ENCODE measurements around the gene CALM1. TPM values are rescaled to one million over a fixed set of nuclear protein-coding genes. Genes with fewer than 3 reads are reported as not detected.

Gene CALM1
- total RNA-seq, 2 experiments from 2014 or later, result 960 to 975 TPM

DNA sequence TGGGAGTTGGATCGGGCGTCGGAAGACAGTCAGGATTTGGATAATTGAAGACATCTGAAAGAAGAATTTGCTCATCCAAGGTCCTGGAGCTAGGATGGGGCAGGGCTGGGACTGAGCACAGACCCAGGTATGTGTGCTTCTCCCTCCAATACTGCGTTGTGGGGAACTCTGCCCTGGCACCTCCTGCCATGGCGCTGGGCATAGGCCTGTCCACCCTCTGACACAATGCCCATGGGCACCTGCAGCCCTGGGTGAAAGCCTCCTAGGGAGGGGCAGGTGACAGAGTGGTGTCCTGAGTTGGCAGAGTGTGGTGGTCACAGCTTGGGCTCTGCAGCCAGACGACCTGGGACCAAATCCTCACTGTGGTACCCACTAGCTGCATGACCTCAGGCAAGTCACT is 53.3 kb downstream of the CALM1 start:
- H3K36me3 ChIP-seq (ENCODE audit: insufficient read depth, low read length), result no peaks in the 10 kb centered on the region
- no peaks in the 10 kb centered on the region for H3K27me3 ChIP-seq (ENCODE audit: control insufficient read depth in 1 of 2, insufficient read depth in 2 of 2, low read length in 2 of 2)
- Mint-ChIP-seq H3K4me1 (ENCODE audit: low read depth) (no peaks in the 10 kb centered on the region), H3K9me3 (peaks cover 2% of the 10 kb centered on the region), H3K36me3 (ENCODE audit: low read depth) (no peaks in the 10 kb centered on the region), H3K27ac (no peak overlapping the region), H3K27me3 (no peaks in the 10 kb centered on the region), H3K4me3 (no peak overlapping the region)
- ChIA-PET CTCF (no interaction called here), POLR2A (no interaction called here)
- TF ChIP-seq, protein P1, sequence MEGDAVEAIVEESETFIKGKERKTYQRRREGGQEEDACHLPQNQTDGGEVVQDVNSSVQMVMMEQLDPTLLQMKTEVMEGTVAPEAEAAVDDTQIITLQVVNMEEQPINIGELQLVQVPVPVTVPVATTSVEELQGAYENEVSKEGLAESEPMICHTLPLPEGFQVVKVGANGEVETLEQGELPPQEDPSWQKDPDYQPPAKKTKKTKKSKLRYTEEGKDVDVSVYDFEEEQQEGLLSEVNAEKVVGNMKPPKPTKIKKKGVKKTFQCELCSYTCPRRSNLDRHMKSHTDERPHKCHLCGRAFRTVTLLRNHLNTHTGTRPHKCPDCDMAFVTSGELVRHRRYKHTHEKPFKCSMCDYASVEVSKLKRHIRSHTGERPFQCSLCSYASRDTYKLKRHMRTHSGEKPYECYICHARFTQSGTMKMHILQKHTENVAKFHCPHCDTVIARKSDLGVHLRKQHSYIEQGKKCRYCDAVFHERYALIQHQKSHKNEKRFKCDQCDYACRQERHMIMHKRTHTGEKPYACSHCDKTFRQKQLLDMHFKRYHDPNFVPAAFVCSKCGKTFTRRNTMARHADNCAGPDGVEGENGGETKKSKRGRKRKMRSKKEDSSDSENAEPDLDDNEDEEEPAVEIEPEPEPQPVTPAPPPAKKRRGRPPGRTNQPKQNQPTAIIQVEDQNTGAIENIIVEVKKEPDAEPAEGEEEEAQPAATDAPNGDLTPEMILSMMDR (IDR thresholded peaks at IDR 0.05), result no peak
- no peak overlapping the region for H3K27ac ChIP-seq (ENCODE audit: low read depth in 1 of 2, low read length in 2 of 2)
- H3K4me1 ChIP-seq (ENCODE audit: insufficient read depth, low read length), result peaks cover 13% of the 10 kb centered on the region
- no peak for ATAC-seq (ENCODE audit: poor library complexity)
- H3K4me3 ChIP-seq (ENCODE audit: low read length), result no peak overlapping the region
- intact Hi-C loops (cut with DNase I, micrococcal nuclease), result no loop called here
- peaks cover 0 to 10% of the 10 kb centered on the region in 2 experiments for H3K9me3 ChIP-seq (ENCODE audit: control insufficient read depth in 1 of 2, insufficient read depth in 1 of 2, low read length in 2 of 2)
- no peak for DNase-seq

DNA sequence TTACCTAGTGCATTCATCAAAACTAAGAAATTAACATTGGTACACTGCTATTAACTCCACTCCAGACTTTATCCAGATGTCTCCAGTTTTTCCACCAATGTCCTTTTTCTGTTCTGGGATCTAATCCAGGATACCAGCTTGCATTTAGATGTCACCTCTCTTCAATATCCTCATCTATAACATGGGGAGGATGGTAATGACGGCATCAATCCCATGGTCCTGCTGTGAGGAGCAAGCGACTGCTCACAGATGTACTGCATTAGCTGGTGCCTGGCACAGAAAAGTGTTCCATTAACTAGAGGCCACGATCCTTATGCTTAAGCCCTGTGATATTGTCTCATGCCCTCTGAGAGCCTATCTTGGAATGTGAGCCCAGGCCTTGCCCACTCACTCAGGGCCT is 53.8 kb downstream of the CALM1 start:
- no peaks in the 10 kb centered on the region for H3K4me1 Mint-ChIP-seq (ENCODE audit: low read depth)
- ChIA-PET POLR2A (no interaction called here), CTCF (no interaction called here)
- no peak overlapping the region for H3K27ac Mint-ChIP-seq
- no peak for DNase-seq
- Histone ChIP-seq H3K9me3 (ENCODE audit: control insufficient read depth in 1 of 2, insufficient read depth in 1 of 2, low read length in 2 of 2) (peaks cover 0 to 10% of the 10 kb centered on the region in 2 experiments), H3K27ac (ENCODE audit: low read depth in 1 of 2, low read length in 2 of 2) (no peak overlapping the region), H3K27me3 (ENCODE audit: control insufficient read depth in 1 of 2, insufficient read depth in 2 of 2, low read length in 2 of 2) (no peaks in the 10 kb centered on the region), H3K4me3 (ENCODE audit: low read length) (no peak overlapping the region), H3K4me1 (ENCODE audit: insufficient read depth, low read length) (peaks cover 13% of the 10 kb centered on the region), H3K36me3 (ENCODE audit: insufficient read depth, low read length) (no peaks in the 10 kb centered on the region)
- no peaks in the 10 kb centered on the region for H3K27me3 Mint-ChIP-seq
- peaks cover 2% of the 10 kb centered on the region for H3K9me3 Mint-ChIP-seq
- H3K4me3 Mint-ChIP-seq, result no peak overlapping the region
- no peaks in the 10 kb centered on the region for H3K36me3 Mint-ChIP-seq (ENCODE audit: low read depth)
- ATAC-seq (ENCODE audit: poor library complexity), result no peak
- TF ChIP-seq, protein P1 (IDR thresholded peaks at IDR 0.05), result no peak
- intact Hi-C loops (cut with DNase I, micrococcal nuclease), result no loop called here

DNA sequence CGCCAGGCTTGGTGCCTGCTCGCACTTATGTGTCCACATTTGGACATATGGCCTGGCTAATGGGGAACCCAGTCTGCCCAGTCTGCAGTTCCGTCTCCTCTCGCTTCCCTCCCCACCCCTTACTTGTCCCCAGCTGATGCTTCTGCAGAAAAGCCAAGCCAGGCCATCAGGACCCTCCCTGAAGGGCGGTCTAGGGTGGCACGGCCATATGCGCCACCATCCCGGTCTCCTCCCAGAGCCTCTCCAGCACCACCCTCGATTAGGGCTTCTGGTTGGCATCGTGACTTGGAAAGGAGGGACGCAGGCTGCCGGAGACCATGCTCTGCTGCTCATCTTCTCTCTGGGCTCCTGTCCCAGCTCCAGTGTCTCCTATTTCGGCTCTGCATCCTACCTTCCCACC is 54.6 kb downstream of the CALM1 start:
- ChIA-PET CTCF (no interaction called here), POLR2A (no interaction called here)
- no peaks in the 10 kb centered on the region for H3K27me3 ChIP-seq (ENCODE audit: control insufficient read depth in 1 of 2, insufficient read depth in 2 of 2, low read length in 2 of 2)
- TF ChIP-seq, protein P1 (IDR thresholded peaks at IDR 0.05), result no peak
- intact Hi-C loops (cut with DNase I, micrococcal nuclease), result no loop called here
- H3K4me1 ChIP-seq (ENCODE audit: insufficient read depth, low read length), result peaks cover 13% of the 10 kb centered on the region
- no peaks in the 10 kb centered on the region for H3K36me3 Mint-ChIP-seq (ENCODE audit: low read depth)
- H3K4me3 ChIP-seq (ENCODE audit: low read length), result no peak overlapping the region
- no peak for ATAC-seq (ENCODE audit: poor library complexity)
- H3K9me3 ChIP-seq (ENCODE audit: control insufficient read depth in 1 of 2, insufficient read depth in 1 of 2, low read length in 2 of 2), result peaks cover 0 to 10% of the 10 kb centered on the region in 2 experiments
- no peaks in the 10 kb centered on the region for H3K27me3 Mint-ChIP-seq
- no peak overlapping the region for H3K27ac Mint-ChIP-seq
- H3K4me3 Mint-ChIP-seq, result no peak overlapping the region
- peaks cover 2% of the 10 kb centered on the region for H3K9me3 Mint-ChIP-seq
- no peaks in the 10 kb centered on the region for H3K4me1 Mint-ChIP-seq (ENCODE audit: low read depth)
- DNase-seq, result no peak
- no peak overlapping the region for H3K27ac ChIP-seq (ENCODE audit: low read depth in 1 of 2, low read length in 2 of 2)
- H3K36me3 ChIP-seq (ENCODE audit: insufficient read depth, low read length), result no peaks in the 10 kb centered on the region
